ENCODE measurements around the gene VGF.

Gene VGF

GRCh38 chr7:101164071-101164840 lies 1.1 kb downstream of the VGF start:
- Histone ChIP-seq H3K9ac (ENCODE audit: low read depth, low read length) (peak overlapping the region; percentile 66; the same call in 1 of the 2 replicates), H3K9me3 (ENCODE audit: insufficient read depth, low read depth, low read length) (no peaks in the 10 kb centered on the region), H3K4me1 (ENCODE audit: insufficient read depth, low read length) (peaks cover 52% of the 10 kb centered on the region), H3K27me3 (ENCODE audit: insufficient read depth, low read length) (peaks cover 32% of the 10 kb centered on the region), H3K4me3 (ENCODE audit: low read length) (peak overlapping the region; percentile 74), H3K36me3 (ENCODE audit: insufficient read depth, low read length) (no peaks in the 10 kb centered on the region), H3K27ac (ENCODE audit: low read depth, low read length) (peak overlapping the region; percentile 81; the same call in 1 of the 2 replicates)
- under 1% methylated on average over 75 of the region's 75 CpGs for WGBS

GRCh38 chr7:101163279-101164070 lies 1.9 kb downstream of the VGF start:
- H3K27ac ChIP-seq (ENCODE audit: low read depth, low read length), result peak overlapping the region; percentile 93
- H3K4me3 ChIP-seq (ENCODE audit: low read length), result peak overlapping the region; percentile 74
- no peaks in the 10 kb centered on the region for H3K36me3 ChIP-seq (ENCODE audit: insufficient read depth, low read length)
- no peaks in the 10 kb centered on the region for H3K9me3 ChIP-seq (ENCODE audit: insufficient read depth, low read depth, low read length)
- under 1% methylated on average over 76 of the region's 92 CpGs for WGBS
- peaks cover 46% of the 10 kb centered on the region for H3K4me1 ChIP-seq (ENCODE audit: insufficient read depth, low read length)
- peak overlapping the region; percentile 79 for H3K9ac ChIP-seq (ENCODE audit: low read depth, low read length)
- peaks cover 24% of the 10 kb centered on the region for H3K27me3 ChIP-seq (ENCODE audit: insufficient read depth, low read length)

- Histone ChIP-seq H3K27me3 (ENCODE audit: insufficient read depth, low read length) (peaks cover 16% of the 10 kb centered on the region), H3K4me1 (ENCODE audit: insufficient read depth, low read length) (peaks cover 38% of the 10 kb centered on the region), H3K4me3 (ENCODE audit: low read length) (peak overlapping the region; percentile 60), H3K27ac (ENCODE audit: low read depth, low read length) (peak overlapping the region; percentile 93), H3K9ac (ENCODE audit: low read depth, low read length) (peak overlapping the region; percentile 79), H3K9me3 (ENCODE audit: insufficient read depth, low read depth, low read length) (no peaks in the 10 kb centered on the region), H3K36me3 (ENCODE audit: insufficient read depth, low read length) (peaks cover 1% of the 10 kb centered on the region; the same call in 1 of the 2 replicates)
- WGBS, result 1% methylated on average over 73 of the region's 74 CpGs
Measured at GRCh38 chr7:101162551-101163278, 2.7 kb downstream of the VGF start.

GRCh38 chr7:101161692-101162471 lies 3.5 kb downstream of the VGF start:
- peaks cover 13% of the 10 kb centered on the region for H3K27me3 ChIP-seq (ENCODE audit: insufficient read depth, low read length)
- peak overlapping the region; percentile 69; the same call in 1 of the 2 replicates for H3K9ac ChIP-seq (ENCODE audit: low read depth, low read length)
- peak overlapping the region; percentile 93 for H3K27ac ChIP-seq (ENCODE audit: low read depth, low read length)
- H3K9me3 ChIP-seq (ENCODE audit: insufficient read depth, low read depth, low read length), result no peaks in the 10 kb centered on the region
- 47% methylated on average over 14 of the region's 17 CpGs for WGBS
- H3K36me3 ChIP-seq (ENCODE audit: insufficient read depth, low read length), result peaks cover 7% of the 10 kb centered on the region; the same call in 1 of the 2 replicates
- H3K4me1 ChIP-seq (ENCODE audit: insufficient read depth, low read length), result peaks cover 42% of the 10 kb centered on the region
- peak overlapping the region; percentile 60 for H3K4me3 ChIP-seq (ENCODE audit: low read length)

GRCh38 chr7:101160910-101161309 lies 4.5 kb downstream of the VGF start:
- H3K27me3 ChIP-seq (ENCODE audit: insufficient read depth, low read length), result peaks cover 13% of the 10 kb centered on the region
- H3K4me1 ChIP-seq (ENCODE audit: insufficient read depth, low read length), result peaks cover 49% of the 10 kb centered on the region
- no peaks in the 10 kb centered on the region for H3K9me3 ChIP-seq (ENCODE audit: insufficient read depth, low read depth, low read length)
- peak overlapping the region; percentile 45; the same call in 1 of the 2 replicates for H3K27ac ChIP-seq (ENCODE audit: low read depth, low read length)
- H3K4me3 ChIP-seq (ENCODE audit: low read length), result no peak overlapping the region
- peaks cover 7% of the 10 kb centered on the region; the same call in 1 of the 2 replicates for H3K36me3 ChIP-seq (ENCODE audit: insufficient read depth, low read length)
- H3K9ac ChIP-seq (ENCODE audit: low read depth, low read length), result no peak overlapping the region; the same call in 1 of the 2 replicates

- Histone ChIP-seq H3K4me3 (ENCODE audit: low read length) (no peak overlapping the region), H3K9ac (ENCODE audit: low read depth, low read length) (no peak overlapping the region), H3K4me1 (ENCODE audit: insufficient read depth, low read length) (peaks cover 53% of the 10 kb centered on the region), H3K27ac (ENCODE audit: low read depth, low read length) (no peak overlapping the region; the same call in 1 of the 2 replicates), H3K36me3 (ENCODE audit: insufficient read depth, low read length) (peaks cover 7% of the 10 kb centered on the region; the same call in 1 of the 2 replicates), H3K9me3 (ENCODE audit: insufficient read depth, low read depth, low read length) (no peaks in the 10 kb centered on the region), H3K27me3 (ENCODE audit: insufficient read depth, low read length) (peaks cover 10% of the 10 kb centered on the region)
- 46% methylated on average over 29 of the region's 31 CpGs for WGBS
Measured at GRCh38 chr7:101159696-101160674, 5.4 kb downstream of the VGF start.

GRCh38 chr7:101156866-101157589 lies 8.3 kb downstream of the VGF start:
- 0 out of 2 replicates have a peak, but pooled peaks cover 3% of the 10 kb centered on the region for H3K27me3 ChIP-seq (ENCODE audit: insufficient read depth, low read length)
- no peak overlapping the region for H3K4me3 ChIP-seq (ENCODE audit: low read length)
- H3K9me3 ChIP-seq (ENCODE audit: insufficient read depth, low read depth, low read length), result no peaks in the 10 kb centered on the region
- WGBS, result 83% methylated on average over 14 of the region's 14 CpGs
- H3K36me3 ChIP-seq (ENCODE audit: insufficient read depth, low read length), result peaks cover 7% of the 10 kb centered on the region; the same call in 1 of the 2 replicates
- H3K9ac ChIP-seq (ENCODE audit: low read depth, low read length), result peak overlapping the region; percentile 47; the same call in 1 of the 2 replicates
- peaks cover 44% of the 10 kb centered on the region for H3K4me1 ChIP-seq (ENCODE audit: insufficient read depth, low read length)
- no peak overlapping the region; the same call in 1 of the 2 replicates for H3K27ac ChIP-seq (ENCODE audit: low read depth, low read length)

GRCh38 chr7:101156277-101156676 lies 9.1 kb downstream of the VGF start:
- Histone ChIP-seq H3K9me3 (ENCODE audit: insufficient read depth, low read depth, low read length) (no peaks in the 10 kb centered on the region), H3K4me1 (ENCODE audit: insufficient read depth, low read length) (peaks cover 38% of the 10 kb centered on the region), H3K9ac (ENCODE audit: low read depth, low read length) (no peak overlapping the region), H3K27ac (ENCODE audit: low read depth, low read length) (no peak overlapping the region), H3K27me3 (ENCODE audit: insufficient read depth, low read length) (0 out of 2 replicates have a peak, but pooled peaks cover 3% of the 10 kb centered on the region), H3K36me3 (ENCODE audit: insufficient read depth, low read length) (peaks cover 7% of the 10 kb centered on the region; the same call in 1 of the 2 replicates), H3K4me3 (ENCODE audit: low read length) (no peak overlapping the region)
- 66% methylated on average over 6 of the region's 6 CpGs for WGBS

- Histone ChIP-seq H3K36me3 (ENCODE audit: insufficient read depth, low read length) (peaks cover 7% of the 10 kb centered on the region; the same call in 1 of the 2 replicates), H3K27ac (ENCODE audit: low read depth, low read length) (peak overlapping the region; percentile 81; the same call in 1 of the 2 replicates)
Measured at GRCh38 chr7:101155303-101155702, 10.1 kb downstream of the VGF start.

More at GRCh38 chr7:101155303-101155702, 10.1 kb downstream of the VGF start:
- Histone ChIP-seq H3K27me3 (ENCODE audit: insufficient read depth, low read length) (0 out of 2 replicates have a peak, but pooled peaks cover 3% of the 10 kb centered on the region), H3K4me1 (ENCODE audit: insufficient read depth, low read length) (peaks cover 29% of the 10 kb centered on the region; the same call in 1 of the 2 replicates), H3K9me3 (ENCODE audit: insufficient read depth, low read depth, low read length) (no peaks in the 10 kb centered on the region), H3K4me3 (ENCODE audit: low read length) (peak overlapping the region; percentile 85), H3K9ac (ENCODE audit: low read depth, low read length) (peak overlapping the region; percentile 76; the same call in 1 of the 2 replicates)
- 67% methylated on average over 4 of the region's 4 CpGs for WGBS
